Pulmonary artery endothelial cell (primary cell): ENCODE data around the gene TNFAIP1. TPM values are rescaled to one million over a fixed set of nuclear protein-coding genes. Genes with fewer than 3 reads are reported as not detected.
A peak's percentile ranks its signal among the peaks of the same experiment; 100 is the strongest.

Source experiments
- DNase-seq: peaks from one replicate; pipeline ENCODE4 v3.0.0-alpha.2; 2011; ENCODE audit warnings: low read depth, low spot score
- total RNA-seq: library from RNA; depleted of rRNA; stranded (reverse); fragments of >200 nt; gene quantifications from 2 replicates; pipeline ENCODE4 v1.2.3, GENCODE V29; 2014

TNFAIP1 gene
- total RNA-seq, 1 donor from 2014 or later: 50.4 TPM

- DNase-seq: no peak
These were observed 10.0 kb downstream of the TNFAIP1 start for GRCh38 chr17:28345419-28346198.

DNA sequence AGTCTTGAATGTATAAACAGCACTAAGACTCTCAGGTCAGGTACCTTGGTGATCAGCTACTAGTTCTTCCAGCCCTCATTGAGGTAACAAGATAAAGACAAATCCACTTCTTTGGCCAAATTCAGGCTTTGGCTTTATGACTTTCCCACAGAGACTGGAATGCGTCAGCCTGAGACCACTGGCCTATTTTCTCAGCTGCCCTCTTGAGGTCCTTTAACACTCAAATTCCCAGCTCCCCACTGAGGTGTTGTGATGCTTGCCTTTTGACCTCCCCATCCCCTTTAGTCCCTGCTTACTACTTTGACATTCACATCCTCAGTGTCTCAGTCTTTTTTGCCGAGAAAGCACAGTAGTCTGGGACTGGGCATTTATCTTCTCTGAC lies 10.6 kb downstream of the TNFAIP1 start:
- no peak for DNase-seq

DNA sequence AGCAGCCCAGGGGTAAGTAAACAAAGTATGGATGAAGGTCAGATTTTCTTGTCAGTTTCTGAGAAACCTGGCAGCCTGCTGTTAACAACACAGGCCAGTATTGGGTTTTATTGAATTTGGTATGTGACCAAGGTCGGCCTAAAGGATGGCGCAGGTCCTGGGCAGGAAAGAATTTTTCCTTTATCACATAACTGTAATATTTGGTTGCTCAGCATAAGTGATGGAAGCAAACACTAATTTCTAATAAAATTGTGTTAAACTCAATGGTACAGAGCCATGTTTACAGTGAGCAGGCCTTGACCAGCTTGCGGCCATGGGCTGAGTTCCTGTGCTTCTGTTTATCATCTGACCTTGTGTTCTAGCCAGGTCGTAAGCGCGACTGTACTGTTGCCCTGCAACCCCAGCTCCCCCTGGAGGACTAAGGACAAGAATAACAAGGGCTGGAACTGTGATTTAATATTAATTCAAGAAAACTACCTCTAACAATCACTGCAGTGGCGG lies 11.2 kb downstream of the TNFAIP1 start:
- DNase-seq: peak; percentile 63

DNA sequence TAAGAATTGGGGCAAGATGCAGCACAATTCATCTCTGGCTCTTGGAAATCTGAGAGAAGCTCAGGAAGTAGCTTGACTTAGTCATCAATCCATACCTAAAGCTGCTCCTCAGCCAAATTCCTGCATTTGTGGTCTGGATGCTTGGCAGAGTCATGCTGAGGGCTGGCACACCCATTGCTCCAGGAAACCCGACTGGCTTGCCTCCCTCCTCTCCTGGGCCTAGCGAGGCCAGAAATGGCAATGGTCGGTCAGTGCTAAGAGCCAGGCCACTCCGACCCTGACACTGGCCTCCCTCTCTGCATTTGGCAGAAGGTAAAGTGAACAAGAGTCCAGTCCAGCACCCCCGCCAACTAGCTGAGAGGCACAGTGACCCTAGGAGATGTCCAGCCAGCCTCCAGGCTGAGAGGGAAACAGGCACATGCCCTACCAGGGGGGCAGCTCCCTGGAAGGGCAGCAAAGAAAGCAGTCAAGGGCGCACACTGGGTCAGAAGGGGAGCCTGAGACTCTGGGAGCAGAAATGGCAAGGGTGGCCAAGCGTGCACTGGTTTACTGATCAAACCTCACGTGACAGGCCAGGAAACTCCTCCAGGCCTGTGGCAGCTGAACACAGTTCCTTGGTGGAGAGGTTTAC lies 11.8 kb downstream of the TNFAIP1 start:
- DNase-seq: peak; percentile 56

DNA sequence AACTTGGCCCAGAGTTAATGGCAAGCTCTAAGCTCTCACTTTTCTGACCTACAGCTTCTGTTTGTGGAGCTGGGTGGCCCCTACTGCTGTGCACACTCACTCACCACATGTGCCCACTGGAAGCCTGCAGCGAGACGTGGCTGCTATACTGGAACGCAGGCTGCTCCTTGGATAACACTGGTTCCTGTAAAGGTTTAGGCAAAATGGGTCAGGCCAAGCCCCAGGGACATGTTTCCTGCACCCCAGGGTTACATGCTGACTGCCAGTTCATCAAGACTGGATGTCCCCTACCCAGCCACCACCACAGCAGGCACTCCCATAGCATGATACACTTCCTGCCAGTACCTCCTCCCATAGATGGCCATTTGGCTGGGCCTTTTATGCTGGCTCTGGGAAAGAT lies 13.4 kb downstream of the TNFAIP1 start:
- no peak for DNase-seq

GRCh38 chr17:28350271-28350670 lies 14.7 kb downstream of the TNFAIP1 start:
- no peak for DNase-seq

DNA sequence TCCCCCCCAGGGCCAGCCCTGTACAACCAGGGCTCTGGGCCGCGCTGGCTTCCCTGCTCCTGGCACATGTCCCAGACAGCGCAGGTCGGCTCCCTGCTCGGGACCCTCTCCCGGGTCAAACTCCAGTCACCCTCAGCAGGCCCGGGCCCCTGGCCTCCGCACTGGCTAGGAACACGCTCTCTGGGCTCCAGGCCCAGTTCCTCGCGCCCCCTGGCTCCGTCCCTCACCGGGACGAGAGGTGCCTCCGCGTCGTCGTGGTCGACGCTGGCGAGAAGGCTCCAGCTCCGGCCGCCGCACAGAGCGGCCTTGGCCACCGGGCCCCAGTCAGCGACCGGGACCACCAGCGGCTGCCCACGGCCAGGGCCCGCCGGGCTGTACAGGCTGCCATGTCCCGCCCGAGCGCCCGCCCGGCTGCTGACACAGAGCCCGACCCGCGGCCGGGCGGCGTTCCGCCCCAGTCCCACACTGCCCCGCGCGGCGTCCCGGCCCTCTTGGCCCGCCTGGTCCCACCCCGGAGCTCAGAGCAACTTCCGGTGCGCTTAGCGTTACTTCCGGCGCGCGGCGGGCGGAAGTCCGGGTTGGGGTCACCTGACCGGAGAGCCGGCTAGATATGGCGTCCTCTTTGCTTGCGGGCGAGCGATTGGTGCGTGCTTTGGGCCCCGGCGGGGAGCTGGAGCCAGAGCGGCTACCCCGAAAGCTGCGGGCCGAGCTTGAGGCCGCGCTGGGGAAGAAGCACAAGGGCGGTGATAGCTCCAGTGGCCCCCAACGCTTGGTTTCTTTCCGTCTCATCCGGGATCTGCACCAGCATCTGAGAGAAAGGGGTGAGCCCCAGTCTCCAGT lies 21.7 kb downstream of the TNFAIP1 start, which contains the start of gene POLDIP2:
POLDIP2 (minus strand) TSS at position 467 of the 840 bp plus-strand sequence; CDS start at position 388, 79 bp downstream.
- DNase-seq: peak; percentile 77

- no peak for DNase-seq
These were observed 22.3 kb downstream of the TNFAIP1 start for GRCh38 chr17:28357901-28358197.

- no peak for DNase-seq
These were observed 27.6 kb downstream of the TNFAIP1 start for GRCh38 chr17:28363186-28363585.

- DNase-seq: no peak
These were observed 28.5 kb downstream of the TNFAIP1 start for GRCh38 chr17:28363776-28364650.

DNA sequence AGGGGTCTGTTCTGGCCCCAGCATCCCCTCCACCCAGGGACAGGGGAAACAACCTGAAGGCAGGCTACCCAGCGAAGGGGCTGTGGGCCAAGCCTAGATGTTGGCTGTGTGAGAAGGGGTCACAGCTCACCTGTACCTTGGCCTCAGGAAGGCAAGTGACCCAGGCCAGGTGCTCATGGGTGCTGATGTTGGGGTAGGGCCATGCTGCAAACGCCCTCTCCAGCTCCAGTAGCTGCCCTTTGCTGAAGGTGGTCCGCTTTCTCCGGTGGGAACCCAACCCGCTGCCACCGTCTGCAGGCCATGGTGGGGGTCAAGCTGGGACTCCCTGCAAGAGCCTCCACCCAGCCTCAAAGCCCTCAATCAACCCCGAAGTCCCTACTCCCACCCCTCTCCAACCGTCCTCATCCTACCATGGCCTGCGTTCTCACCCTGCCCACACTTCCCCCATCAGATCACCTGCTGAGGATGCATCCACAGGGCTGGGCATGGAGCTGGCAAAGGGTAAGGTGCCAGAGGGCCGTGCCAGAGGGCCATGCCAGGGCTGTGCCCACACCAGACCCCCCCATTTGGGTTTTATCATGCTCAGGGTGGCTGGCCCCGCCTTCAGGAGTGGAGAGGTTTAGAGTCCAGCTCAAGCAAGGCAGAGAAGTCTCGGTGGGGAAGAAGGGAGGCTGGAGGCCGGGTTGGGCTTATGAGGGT lies 29.3 kb downstream of the TNFAIP1 start, which contains the start of gene SEBOX:
SEBOX (minus strand) TSS at position 535 of the 699 bp plus-strand sequence; CDS start at position 487, 48 bp downstream.
- DNase-seq: no peak

- DNase-seq: no peak
These were observed 29.9 kb downstream of the TNFAIP1 start for GRCh38 chr17:28365487-28365886.

DNA sequence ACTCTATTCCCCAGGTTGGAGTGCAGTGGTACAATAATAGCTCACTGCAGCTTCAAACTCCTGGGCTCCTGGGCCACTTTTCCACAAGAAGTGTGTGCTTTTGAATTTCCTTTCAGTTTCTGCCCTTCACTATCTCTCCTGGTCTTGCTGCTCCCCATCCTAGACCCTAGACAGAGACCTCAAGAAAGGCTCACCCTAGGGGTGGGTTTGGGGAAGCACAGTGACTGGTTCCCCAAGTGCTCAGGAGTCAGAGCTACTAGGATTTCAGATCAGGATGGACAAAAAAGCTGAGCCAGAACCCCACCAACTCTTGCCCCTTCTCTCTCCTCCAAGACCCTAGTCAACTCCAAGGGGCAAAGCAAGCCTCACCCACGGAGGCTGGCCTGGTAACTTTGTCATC lies 31.0 kb downstream of the TNFAIP1 start:
- no peak for DNase-seq

DNA sequence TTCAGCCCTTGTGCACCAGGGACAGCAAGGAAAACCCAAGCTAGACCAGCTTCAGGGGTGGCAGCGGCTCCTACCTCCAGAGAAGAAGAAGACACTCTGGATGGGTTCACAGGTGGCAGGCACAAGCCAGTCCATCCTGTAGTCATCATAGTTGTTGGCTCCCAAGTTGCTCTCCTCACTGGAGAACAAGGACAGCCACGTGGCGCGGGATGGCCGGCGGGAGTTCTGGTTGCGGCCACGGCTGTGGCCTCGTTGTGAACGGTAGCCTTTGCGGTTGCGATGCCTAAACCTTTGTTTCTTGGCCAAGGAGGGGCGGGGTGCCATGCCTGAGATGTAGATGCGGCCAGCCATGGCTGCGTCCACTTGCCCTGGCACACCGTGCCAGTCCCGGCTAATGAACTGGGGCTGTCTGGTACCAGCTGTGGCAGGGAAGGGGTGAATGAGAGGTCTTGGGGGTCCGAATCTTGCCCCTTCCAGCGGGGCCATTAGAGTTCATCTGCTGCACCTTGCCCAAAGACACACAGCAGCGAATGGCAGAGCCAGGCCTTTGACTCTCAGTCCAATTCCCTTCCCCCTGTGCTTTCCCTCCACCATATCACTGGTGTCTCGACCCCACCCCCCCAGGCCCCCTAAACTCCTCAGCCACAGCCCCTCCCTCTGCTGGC lies 32.2 kb downstream of the TNFAIP1 start:
- no peak for DNase-seq

- no peak for DNase-seq
These were observed 32.8 kb downstream of the TNFAIP1 start for GRCh38 chr17:28368306-28368831.

DNA sequence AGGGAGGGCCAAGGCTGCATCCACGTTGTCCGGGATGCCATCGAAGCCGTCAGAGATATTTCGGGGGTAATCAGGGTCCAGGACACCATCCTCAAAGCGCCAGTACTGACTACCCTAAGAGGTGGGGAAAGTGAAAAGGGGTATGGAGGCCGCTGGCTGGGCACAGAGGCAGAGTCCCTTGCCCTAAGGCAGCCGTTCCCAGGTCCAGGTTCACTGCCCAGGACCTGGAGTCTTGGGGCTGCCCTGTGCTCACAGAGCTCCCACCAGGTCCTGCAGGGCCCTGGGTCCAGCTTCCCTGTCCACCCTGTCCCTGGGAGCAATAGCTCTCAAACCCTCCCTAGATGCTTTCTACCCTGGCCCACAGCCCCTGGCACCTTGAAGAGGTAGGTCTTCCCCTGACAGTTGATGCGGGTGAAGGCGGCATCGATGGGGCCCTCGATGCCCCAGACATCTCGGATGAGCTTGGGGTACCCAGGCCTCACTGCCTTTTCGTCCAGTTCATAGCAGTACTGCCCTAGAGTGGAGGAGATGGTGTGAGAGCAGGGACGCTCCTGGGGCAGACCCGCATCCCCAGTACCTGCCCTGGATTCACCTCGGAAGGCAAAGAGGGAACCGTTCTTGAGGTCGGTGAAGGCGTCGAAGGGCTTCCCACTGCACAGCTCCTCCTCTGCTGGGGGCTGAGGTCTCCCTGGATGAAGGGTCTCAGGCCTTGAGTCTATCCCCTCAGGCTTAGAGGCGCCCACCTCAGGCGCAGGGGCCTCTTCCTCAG lies 33.5 kb downstream of the TNFAIP1 start:
- no peak for DNase-seq

DNA sequence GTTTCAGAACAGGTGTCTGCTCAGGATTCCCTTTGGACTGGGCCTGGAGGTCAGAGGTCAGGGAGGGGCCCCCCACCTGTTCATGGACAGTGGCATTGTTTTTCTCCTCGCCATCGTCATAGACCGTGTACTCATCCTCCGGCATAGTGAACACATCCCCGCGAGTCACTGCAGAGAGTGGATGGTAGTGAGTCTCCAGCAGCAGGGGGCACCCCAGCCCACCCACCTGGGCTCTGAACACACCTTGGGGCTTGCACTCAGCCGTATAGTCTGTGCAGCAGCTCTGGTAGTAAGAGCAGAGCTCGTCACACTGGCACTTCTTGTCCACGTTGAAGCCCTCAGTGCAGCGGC lies 34.1 kb downstream of the TNFAIP1 start:
- no peak for DNase-seq

DNA sequence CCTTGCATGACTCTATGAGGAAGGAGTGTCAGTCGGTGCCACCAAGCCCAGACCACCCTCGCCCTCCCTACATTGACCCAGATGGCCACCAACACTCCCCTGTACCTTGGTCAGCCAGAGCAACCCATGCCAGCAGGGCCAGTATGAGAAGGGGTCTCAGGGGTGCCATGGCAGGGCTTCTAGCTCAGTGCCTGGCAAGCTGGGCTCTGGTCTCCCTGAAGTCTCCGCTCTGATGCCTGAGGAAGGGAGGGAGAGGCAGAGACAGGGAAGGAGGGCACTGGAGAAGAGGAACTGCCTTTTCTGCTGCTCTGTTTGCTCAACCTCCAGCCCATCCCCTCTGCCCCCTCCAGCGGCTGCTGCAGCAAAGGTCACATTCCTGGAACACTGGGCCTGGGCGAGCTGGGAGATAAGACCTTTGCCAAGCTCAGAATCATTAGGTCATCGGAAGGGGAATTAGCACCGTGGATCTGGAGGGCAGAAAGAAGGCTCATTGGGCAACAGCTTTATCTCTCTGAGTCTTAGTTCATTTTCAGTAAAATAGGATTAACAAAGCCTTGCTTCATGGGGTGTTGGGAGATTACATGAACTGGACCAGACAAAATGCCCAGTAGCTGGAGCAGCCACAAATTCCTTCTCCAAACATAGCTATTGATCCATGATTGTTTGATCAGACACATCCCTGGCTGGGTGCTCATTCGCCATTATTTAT lies 34.6 kb downstream of the TNFAIP1 start, which contains the start of gene VTN:
VTN (minus strand) TSS at position 273 of the 709 bp plus-strand sequence; CDS start at position 169, 104 bp downstream.
- DNase-seq: no peak
